Stimulated activated CD4-positive, alpha-beta T cell treated with anti-CD3 and anti-CD28 coated beads, Interleukin-4, amount 100 ng/mL, for 48 hours (primary cell): ENCODE measurements around the gene BLM.
"Not testable (repeated sequence)": the region's sequence is repeated elsewhere in the genome, so short reads cannot be mapped to it uniquely, and the experiment has no call there.

ENCODE experiments used
- DNase-seq, 2 donors: peaks; one replicate each; pipeline ENCODE4 v3.0.0-alpha.2; 2020; ENCODE audit warnings: low read depth in 2 of 2

Gene BLM

GRCh38 chr15:90716976-90717821, at the start of gene BLM:
Gene BLM (plus strand): TSS chr15:90717346. CDS start chr15:90747393, 30,047 bp downstream.
- DNase-seq, result peak; percentile 83 to 93

- not testable (repeated sequence) for DNase-seq
These were observed 49.3 kb upstream of the BLM start for GRCh38 chr15:90667755-90668345.

DNA sequence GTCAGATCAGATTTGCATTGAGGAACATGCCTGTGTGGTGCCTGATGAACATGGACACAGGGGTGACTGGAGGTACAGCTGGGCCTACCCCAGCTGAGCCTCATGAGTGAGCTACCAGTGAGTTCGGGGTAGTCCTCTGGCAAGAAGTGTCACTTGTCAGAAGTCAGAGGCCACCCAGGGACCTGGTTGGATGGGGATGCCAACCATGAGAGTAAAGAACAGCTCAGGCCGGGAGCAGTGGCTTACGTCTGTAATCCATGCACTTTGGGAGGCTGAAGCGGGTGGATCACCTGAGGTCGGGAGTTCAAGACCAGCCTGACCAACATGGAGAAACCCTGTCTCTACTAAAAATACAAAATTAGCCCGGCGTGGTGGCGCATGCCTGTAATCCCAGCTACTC, 46.5 kb upstream of the BLM start:
- DNase-seq, result not testable (repeated sequence)

- DNase-seq, result no peak
These were observed 45.9 kb upstream of the BLM start for GRCh38 chr15:90671216-90671615.

DNA sequence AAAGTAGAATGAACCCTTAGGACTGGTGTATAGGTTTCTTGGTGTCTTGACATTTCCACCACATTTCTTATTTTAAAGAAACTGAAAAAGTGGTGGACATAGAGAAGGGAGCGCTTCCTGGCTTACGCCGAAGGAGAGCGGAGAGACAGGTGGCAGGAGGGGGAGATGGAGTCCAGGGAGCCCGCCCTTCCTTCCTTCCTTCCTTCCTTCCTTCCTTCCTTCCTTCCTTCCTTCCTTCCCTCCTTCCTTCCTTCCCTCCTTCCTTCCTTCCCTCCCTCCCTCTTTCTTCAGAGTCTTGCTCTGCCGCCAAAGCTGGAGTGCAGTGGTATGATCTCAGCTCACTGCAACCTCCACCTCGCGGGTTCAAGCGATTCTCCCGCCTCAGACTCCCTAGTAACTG, 43.8 kb upstream of the BLM start:
- not testable (repeated sequence) for DNase-seq

DNA sequence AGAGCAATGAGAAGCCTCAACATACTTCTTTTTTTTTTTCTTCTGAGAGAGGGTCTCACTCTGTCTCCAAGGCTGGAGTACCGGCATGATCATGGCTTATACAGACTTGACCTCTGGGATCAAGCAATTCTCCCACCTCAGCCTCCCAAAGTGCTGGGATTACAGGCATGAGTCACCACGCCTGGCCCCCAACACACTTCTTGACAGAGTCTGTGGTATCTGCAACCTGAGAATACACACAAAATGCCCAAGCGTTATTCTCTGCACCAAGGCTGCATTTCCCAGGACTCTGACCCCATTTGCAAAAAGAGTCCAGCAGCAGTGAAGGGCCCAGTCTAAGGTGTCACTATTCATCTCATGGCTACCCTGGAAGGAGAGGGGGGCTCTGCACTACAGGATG, 42.7 kb upstream of the BLM start:
- DNase-seq, result no peak

- no peak for DNase-seq
These were observed 41.7 kb upstream of the BLM start for GRCh38 chr15:90675464-90675863.

GRCh38 chr15:90677807-90678790, 39.0 kb upstream of the BLM start:
- no peak for DNase-seq

DNA sequence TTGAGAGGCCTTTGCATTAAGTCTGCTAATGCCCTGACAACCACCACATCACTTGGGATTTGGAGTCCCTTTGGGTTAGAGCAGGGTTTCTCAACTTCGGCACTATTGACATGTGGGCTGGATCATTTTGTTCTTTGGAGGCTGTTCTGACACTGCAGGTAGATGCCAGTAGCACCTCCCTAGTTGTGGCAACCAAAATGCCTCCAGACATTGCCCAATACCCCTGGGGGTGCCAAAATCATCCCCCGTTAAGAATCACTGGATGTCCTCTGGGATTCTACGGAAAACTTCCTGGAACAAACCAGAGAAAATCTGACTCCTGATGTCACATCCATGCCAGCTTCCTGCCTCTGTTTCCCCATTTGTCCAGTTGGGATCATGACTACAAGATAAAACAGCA, 37.2 kb upstream of the BLM start:
- DNase-seq, result no peak

GRCh38 chr15:90680371-90680935, 36.7 kb upstream of the BLM start:
- DNase-seq, result no peak

- DNase-seq, result no peak
These were observed 36.1 kb upstream of the BLM start for GRCh38 chr15:90681056-90681455.

DNA sequence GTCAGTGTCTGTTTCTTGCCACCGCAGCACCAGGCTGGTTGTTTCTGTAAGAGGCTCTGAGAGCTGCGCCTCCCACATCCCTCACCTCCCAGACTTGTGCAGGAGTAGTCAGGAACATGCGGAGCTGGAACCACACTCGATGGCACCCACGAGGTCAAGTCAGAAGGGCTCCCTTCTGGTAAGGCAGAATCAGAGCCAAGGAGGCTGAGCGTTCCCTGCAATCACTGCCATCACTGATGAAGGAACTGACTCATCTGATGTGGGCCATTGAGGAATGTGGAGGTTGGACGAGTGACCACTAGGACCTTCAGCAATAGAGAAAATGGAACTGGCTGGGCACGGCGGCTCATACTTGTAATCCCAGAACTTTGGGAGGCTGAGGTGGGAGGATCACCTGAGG, 35.7 kb upstream of the BLM start:
- DNase-seq, result no peak

GRCh38 chr15:90683371-90683770, 33.8 kb upstream of the BLM start:
- no peak for DNase-seq

DNA sequence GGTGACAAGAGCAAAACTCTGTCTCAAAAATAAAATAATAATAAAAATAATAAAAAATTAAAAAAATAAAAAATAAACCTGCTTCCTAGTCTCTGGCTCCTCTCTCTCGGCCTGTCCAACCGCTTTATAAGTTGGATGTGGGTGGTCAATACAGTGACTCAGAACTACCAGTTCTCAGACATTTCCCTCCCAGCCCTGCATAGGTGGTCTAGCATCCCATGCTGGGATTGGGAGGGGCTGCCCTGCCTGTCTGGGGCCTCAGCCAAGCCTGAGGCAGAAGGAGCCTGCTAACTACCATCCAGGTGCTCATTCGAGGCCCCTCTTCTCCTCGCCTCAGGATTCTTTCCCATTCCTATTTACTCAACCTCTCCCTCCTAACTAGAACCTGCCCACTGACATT, 33.3 kb upstream of the BLM start:
- no peak for DNase-seq

DNA sequence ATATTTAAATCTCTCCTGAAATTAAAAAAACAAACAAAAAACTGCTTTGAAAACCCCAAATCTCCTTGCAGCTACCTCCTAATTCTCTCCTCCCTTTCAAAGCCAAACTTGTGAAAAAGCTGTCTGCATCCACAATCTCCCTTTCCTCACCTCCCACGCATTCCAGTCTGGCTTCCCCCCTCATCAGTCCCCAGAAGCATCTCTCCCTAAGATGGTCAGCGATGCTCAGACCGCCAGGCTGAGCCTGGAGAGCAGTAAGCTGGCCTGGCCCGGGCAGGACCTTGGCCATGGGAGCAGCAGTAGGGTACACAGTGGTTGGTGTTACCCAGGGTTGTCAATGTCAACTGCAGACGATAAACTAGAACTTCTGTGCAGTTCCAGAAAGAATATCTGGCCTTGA, 32.9 kb upstream of the BLM start:
- no peak for DNase-seq

GRCh38 chr15:90685591-90686434, 31.3 kb upstream of the BLM start:
- DNase-seq, result no peak

- no peak for DNase-seq
These were observed 30.5 kb upstream of the BLM start for GRCh38 chr15:90686435-90687218.

DNA sequence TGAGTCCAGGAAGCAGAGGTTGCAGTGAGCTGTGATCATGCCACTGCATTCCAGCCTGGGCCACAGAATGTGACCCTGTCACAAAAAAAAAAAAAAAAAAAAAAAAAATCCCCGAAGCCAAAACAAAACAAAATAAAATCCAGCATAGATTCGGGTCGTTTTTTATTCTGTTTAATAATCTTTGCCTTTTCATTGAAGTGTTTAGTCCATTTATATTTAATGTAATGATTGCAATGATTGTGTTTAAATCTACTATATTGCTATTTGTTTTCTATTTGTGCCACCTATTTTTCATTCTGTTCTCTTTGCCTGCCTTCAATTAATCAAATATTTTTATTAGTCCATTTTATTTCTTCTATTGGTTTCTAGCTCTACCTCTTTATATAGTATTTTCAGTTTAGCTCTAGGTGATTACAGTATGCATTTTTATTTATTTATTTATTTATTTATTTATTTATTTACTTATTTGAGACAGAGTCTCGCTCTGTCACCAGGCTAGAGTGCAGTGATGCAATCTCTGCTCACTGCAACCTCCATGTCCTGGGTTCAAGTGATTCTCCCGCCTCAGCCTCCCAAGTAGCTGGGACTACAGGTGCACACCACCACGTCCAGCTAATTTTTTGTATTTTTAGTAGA, 27.7 kb upstream of the BLM start:
- DNase-seq, result not testable (repeated sequence)

DNA sequence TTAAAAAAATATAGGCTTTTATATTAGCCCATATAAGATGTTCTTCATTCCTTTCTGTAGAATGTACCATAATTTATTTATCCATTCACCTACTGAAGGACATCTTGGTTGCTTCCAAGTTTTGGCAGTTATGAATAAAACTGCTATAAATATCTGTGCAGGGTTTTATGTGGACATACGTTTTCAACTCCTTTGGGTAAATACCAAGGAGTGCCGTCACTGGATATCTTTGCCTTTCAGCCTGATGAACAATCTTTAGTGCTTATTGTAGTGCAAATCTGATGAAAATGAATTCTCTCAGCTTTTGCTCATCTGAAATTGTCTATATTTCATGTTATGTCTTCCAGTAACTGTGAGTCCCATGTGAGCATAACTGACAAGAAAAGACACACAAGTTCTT, 26.6 kb upstream of the BLM start:
- DNase-seq, result no peak

DNA sequence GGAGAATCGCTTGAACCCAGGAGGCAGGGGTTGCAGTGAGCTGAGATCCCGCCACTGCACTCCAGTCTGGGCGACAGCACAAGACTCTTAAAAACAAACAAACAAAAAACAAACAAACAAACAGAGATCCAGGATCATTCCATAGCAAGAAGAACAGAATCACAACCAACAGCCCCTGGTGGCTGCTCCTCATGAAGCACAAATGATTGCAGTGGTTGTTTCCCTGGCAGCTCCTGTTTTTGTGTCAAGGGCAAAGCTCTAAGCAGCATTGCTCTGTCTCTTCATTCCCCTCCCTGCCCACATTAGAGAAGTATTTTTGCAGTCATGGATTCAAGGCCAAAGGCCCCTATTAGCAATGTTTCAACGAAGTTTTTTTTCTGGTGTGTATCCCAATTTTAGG, 25.8 kb upstream of the BLM start:
- no peak for DNase-seq
